Renal pelvis (tissue), 4 donors: ENCODE data around the gene USH2A. TPM values are rescaled to one million over a fixed set of nuclear protein-coding genes. Genes with fewer than 3 reads are reported as not detected.

Experiments used
- DNase-seq: peaks from one replicate; pipeline ENCODE4 v3.0.0-alpha.2; 2013
- polyA plus RNA-seq, 3 donors: library from polyadenylated mRNA; unstranded; fragments of 120-200 nt; gene quantifications; one replicate each; pipeline ENCODE4 v1.2.1, GENCODE V29; 2013; ENCODE audit not compliant: insufficient read length in 3 of 3

Gene USH2A
- polyA plus RNA-seq, 3 donors: 0.07 to 0.37 (median 0.31) TPM

DNA sequence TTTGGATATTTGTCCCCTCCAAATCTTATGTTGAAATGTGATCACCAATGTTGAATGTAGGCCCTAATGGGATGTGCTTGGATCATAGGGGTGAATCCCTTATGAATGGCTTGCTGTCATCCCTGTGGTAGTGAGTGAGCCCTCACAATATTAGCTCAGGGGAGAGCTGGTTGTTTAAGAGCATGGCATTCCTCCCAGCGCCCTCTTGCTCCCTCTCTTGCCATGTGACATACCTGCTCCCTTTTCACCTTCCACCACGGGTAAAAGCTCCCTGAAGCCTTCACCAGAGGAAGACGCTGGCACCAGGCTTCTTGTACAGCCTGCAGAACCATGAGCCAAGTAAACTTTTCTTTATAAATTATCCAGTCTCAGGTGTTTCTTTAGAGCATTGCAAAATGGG is 550.6 kb downstream of the USH2A start:
- DNase-seq: no peak

DNA sequence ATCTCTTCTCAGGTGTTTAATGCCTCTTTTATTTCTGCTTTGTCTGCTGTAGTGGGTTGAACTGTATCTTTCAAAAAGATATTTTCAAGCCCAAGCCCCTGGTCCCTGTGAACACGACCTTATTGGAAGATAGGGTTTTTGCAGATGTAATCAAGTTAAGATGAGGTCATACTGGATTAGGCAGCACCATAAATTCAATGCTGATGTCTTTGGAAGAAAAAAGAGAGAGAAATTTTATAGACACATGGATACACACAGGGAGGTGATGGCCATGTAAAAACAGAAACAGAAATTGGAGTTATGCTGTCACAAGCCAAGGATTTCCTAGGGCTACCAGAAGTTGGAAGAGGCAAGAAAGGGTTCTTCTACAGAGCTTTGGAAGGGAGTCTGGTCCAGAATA is 554.7 kb downstream of the USH2A start:
- DNase-seq: no peak

DNA sequence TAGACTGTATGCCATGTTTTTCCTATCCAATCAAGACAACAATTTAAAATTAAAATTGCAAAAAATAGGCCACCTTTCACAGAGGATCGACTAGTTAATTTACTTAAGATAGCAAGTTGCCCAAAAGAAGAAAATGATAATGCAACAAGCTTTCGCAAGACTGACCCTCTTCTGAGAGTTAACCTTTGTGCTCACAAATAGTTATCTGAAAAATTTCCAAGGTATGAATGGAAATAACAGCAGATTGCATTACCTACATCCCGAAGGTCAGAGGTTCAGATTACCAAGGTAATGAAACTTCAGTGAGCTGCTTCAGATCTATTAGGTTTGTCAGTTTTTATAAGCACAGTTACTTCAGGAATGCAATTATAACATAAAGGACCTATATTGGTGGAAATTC is 558.2 kb downstream of the USH2A start:
- no peak for DNase-seq

DNA sequence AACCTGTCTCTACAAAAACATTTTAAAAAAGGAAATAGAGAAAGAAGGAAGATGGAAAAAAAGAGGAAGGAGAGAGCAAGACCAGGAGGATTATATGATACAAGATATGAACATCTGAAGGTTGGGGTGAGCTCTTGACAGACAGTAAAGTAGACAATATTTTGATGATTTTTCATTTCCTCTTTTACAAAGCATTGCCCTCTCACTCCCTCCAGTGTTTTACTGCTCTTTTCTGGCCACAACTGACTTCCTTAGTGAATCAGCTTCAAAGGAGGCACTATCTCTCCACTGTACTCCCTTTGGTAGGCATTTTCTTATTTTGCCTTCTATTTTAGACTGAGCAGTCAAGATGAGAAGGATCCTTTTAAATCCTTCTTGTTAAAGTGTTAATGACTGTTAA is 559.5 kb downstream of the USH2A start:
- no peak for DNase-seq

DNA sequence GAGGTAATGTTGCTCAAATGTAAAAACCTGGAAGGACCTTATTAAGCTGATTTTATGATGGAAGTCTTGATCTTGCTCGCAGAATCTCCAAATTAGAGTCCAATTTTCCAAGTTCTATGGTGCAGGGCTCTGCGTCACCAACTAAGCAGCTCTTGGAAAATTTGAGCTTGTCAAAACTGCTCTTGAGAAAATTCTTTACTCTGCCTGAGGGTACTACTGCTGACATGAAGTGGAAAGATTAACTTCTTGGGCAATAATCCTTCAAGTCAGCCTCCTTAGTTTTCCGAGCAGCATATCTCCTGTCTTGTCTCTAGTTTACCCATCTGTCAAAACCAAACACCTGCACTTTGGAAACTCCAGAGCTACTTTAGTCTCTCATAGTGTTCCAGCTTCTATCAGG is 562.4 kb downstream of the USH2A start:
- no peak for DNase-seq

DNA sequence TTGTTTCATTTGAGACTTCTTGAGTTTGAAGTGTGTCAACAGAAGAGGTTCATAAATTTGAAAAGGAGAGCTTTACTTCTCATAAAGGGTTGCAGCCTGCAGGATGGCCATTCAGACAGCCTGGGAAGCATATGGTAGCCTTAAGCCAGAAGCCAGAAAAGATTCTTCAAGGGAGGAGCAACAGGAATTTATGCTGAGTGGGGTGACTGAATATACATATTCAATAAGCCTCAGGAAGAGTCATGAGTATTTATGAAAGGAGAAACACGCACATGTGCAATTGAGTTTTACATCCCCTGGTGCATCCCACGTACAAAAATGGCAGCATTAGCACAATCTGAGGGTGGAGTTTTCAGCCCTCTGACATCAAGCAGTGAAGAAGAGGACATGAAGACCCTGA is 565.9 kb downstream of the USH2A start:
- DNase-seq: no peak

DNA sequence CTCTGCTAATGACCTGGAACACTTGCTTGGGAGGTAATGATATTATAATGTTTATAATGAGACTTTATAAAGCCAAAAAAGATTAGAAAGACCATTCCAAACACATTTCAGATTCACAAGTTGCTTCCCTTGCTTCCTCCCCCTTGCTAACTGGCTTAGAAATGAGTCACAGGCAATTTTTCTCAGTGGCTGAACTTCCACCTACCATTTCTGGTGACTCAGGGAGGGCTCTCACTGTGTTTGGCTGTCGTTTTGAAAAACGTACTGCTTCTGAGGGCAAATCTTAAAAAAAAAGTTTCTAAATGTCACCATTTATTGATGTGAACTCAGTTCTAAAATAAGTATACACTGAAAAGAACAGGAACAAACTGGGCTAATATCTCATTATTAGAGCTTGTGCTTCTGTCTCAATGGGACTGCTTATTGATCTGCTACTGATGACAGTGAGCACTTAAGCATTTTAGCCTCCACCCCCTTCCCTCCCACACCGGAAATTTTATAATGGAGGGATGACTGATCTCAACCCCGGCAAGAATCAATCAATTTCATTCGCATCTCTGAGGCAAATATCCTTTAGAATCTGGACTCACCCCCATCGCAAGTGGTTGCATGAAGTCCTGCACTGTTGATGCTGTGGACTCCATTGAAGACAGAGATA is 577.9 kb downstream of the USH2A start:
- DNase-seq: no peak

DNA sequence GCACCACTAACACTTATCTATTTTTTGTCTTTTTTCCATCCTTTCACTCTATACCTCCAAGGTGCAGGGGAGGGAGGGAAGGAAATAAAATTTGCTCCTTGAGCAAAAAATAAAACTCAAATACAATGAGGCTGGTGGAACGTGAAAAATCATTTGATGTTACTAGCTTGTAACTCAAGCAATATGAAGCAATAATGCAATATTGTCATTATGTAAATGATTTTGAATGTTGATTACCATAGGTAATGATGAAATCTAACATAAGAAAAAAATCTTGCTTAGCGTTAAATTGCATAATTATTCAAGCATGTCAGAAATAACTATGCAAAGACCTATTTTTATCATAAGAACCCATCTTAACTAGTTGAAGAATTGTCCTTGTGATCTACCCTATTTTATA is 578.5 kb downstream of the USH2A start:
- DNase-seq: no peak

DNA sequence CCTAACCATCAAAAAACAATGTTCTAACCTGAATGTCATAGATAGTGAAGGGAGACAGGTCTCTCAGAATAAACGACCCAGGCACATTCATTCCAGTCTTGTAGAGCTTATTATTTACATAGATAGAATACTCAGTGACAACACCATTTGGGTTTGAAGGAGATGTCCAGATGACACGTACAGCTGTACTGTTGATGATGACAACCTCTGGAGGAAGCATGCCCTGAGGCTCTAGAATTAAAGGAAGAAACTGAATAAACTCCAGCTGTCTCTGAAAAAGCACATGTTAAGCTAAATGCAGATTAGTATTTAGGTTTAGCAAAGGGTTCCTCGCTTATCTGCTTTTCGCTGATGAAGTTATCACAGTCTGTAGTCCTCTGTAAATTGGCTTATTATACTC is 579.0 kb downstream of the USH2A start:
- no peak for DNase-seq

DNA sequence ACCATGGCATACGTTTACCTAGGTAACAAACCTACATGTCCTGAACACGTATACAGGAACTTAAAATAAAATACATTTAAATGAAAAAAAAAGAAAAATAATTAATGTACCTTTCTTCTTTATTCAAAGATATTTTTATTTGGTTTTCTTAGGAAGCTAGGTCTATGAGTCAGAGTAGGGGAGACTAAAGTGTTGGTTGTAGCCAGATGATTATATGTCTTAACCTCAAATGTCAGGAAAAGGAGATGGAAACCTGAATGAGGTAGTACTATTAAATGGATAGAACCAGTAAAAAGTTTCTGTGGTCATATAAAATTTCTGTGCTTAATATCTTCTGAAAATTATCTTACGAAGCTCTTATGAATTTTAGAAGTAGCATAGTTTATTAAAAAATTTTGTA is 580.3 kb downstream of the USH2A start:
- DNase-seq: no peak

DNA sequence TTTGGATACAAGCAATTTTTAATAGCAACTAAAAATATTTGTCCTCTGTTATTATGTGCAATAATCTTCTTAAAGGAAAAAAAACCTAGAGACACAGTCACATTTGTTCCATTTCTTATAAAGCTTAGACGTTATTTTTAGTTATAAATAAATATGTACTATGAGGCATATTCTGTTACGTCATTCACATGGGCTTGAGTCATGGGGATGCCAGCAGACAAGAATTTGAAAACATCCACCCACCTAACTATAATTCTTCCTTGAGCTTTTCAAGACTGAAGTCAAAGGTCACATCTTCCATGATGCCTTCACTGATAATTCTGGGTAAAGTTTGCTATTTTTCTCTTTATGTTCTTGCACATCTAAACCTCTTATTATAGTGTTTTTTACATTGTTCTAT is 587.3 kb downstream of the USH2A start:
- no peak for DNase-seq

DNA sequence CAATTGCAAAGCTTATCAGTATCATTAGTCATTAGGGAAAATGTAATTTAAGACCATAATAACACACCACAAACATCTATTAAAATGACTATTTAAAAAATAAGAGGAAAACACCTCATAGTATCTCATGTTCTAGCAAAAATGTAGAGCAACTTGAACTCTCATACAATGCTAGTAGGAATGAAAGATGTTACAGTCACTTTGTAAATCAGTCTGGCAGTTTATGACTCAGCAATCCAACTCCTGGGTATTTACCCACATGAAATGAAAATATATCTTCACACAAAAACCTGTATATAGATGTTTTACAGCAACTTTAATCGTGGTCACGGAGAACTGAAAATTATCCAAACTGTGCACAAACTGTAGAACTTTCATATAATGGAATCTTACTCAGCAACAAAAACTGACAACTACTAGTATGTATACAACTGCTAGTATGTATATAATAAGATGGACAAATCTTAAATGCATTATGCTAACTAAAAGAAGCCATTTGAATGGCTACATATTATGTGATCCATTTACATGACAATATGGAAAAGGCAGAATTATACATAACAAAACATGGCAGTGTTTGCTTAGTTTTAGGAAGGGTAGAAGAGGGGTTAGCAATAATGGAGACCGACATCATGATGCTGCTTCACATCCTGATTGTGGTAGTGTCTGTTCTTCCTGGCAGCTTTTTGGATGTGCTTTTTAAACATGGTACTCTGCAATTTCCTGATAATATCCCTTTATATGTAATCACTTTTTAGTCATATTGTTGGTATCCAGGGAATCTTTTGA is 589.1 kb downstream of the USH2A start:
- DNase-seq: no peak

DNA sequence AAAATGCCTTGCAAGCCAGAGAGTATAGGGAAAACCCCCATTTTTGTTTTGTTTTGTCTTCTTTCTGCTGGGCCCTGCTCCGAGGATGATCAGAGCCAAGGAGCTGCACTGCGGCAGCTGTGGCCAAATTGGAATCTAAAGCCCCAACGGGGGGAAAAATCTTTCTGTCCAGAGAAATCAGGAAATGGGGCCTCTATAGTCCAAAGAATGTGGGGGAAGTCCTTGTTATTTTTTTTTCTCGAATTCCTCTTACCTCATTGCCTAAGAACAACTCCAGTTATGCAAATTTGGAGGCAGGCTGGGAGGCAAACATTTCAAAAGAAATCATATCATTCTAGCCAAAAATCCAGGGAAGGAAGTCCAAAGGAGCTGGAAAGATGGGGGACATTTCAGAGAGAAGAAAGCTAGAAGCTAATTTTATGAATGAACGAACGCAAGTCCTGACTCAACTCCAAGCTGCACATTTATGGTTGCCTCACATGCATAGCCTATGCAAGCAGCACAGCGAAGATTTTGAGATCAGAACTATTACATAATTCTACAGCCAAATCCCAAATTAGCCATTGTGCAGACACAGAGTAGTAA is 592.9 kb downstream of the USH2A start:
- DNase-seq: no peak

DNA sequence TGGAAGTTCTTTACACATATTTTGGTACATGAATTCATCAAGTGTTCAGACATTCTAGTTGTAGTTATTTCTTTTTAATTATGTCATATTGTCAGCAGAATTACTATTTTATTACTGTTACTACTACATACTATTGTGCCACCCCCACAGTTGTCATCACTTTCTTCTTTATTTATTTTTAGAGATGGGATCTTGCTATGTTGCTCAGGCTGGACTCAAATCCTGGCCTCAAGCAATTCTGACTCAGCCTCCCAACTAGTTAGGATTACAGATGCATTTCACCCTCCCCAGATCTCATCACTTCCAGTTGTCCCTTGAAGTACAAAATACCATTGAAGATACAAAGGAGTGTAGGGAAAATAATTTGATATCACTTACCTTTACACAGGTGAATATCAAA is 598.2 kb downstream of the USH2A start:
- no peak for DNase-seq

DNA sequence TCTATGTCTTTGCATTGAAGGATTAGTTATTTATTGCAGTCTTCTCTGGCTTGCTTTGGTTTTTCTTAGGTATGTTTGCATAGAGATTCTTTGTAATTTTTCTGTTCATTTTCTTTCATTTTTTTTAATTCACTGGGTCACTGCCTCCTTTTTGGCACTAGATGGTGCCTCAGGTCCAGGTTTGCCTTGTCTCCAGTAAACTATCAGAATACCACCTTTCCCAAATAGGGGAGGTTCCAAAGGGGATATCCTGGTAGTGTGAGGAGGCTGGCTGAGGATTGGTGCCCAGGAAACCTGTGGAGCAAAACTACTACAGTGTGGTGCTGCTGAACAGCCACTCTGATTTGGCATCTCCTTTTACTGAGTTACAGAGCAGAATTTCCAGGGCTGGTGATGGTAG is 599.0 kb downstream of the USH2A start:
- no peak for DNase-seq

DNA sequence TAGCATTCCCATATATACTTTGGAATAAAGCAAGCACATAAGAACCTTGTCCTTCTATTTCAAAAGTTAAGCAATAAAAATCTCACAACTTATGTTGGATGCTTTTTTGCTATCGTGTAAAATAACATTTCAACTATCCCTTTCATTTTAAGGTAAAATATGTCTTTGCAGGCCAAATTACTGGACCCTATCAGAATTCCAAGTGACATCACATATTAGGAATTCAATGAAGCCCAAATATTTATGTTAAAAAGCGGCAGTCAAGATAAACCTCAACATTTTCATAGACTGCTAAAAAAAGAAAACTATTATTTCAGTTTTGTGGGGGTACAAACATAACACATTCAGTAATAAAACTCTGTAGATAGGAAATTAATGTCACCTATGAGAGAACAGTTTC is 604.1 kb downstream of the USH2A start:
- DNase-seq: no peak

DNA sequence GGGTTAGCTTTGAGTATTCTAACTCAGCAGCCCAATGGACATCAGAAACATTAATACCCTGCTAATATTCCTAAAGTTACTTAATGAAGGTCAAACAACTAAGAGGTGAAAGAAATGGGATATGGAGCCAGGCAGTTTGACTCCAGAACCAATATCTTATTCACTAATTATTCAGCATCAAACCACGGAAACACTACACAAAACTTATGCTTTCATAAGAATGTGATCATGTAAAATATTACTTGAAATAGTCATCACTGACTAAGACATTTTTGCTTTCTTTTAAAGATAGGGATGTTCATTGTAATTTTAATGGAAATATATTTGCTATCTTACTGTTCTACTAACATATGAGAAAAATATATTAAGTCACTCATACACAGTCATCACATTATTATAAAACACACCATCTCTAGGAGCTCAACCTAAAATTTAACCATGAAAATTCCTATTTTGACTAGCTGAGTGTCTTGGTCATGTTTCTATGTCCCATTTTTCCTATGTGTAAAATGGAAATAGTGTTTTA is 615.3 kb downstream of the USH2A start:
- no peak for DNase-seq

DNA sequence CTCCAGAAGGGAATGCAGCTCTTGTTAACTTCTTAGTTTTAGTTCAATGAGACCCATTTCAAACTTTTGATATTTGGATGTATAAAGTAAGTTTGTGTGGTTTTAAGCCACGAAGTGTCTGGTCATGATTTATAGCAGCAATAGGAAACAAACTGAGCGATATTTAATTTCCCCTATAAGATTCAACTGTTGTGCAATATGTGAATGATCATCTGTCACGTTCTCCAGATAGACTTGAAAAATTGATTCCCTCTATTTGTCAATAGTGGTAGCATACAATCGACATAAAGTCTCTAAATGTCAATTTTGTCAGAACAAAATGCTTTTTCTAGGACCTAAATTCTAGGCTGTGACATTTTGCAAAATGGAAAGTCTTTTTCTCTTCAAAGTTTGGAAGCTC is 616.0 kb downstream of the USH2A start:
- DNase-seq: no peak

DNA sequence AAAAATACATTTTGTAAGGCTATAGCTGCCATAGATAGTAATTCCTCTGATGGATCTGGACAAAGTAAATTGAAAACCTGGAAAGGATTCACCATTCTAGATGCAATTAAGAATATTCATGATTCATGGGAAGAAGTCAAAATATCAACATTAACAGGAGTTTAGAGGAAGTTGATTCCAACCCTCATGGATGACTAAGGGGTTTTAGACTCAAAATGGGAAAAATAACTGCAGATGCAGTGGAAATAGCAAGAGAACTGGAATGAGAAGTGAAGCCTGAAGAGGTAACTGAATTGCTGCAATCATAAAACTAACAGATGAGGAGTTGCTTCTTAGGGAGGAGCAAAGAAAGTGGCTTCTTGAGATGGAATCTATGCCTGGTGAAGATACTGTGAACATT is 625.4 kb downstream of the USH2A start:
- no peak for DNase-seq

DNA sequence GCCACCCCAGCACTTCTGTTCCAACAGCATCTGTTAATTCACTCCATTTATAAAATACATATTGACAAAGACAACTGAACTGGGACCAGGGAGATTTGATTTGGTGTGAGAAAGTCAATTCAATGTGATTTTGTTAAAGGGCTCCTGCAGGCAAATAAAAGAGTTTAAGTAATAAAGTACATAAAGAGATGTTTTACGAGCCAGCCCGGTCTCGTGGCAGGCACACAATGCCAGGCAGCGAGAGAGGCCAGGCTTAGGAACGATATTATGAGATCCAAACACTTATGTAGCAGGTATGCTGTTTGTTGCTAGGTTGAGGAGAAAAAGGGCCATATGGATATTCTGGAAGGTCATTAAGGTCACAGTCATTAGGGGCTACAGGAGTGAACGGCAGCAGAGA is 629.1 kb downstream of the USH2A start:
- DNase-seq: no peak

DNA sequence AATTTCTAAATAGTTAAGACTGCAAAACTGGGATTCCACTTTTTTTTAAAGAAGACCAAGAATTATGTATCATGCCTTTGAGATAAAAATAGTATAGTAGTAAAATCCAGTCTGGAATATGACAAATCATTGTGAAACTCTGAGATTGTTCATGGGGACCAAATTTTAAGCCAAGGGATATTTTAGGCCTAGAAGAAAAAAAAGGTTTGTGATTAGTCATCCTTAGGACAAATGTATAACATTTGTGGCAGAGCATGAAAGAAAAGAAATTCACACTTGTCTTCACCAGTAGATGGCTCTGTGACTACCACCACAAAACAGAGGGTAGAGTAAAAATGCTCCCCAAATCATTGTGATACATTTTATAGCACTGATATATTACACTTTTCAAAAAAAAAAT is 630.1 kb downstream of the USH2A start:
- no peak for DNase-seq

DNA sequence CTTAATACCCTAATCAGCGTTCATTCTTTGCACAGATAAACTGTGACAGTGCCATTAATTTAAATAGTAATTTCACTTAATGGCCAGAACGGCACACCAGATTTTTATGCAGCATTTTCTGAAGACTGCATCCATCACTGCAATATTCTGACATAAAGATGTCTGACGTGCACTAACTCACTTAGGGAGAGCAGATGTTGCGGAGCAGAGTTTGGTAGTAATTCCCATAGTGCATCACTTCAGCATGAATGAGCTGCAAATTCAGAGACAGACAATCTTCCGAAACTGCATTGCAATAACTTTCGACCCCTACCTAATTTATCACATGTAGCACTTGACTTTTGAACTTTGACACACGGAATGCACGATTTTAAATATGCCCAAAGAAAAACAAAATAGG is 630.8 kb downstream of the USH2A start:
- DNase-seq: no peak

DNA sequence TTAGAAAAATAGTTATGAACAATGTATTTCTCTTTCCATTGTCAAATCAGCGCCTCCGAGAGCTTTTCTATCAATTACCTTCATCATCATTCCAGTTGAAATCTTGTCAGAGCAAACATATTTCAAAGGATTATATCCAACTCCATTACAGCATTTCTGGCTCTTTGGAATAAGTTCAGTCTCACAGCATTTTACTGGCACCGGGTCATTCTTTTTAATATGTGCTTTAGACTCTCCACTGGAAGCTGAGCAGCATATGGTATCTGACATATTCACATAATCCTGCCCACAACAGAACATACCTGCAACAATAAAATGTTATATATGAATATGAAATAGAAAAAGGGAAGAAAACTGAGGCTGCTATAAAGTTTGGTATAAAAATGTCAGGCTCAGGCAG is 633.3 kb downstream of the USH2A start:
- DNase-seq: no peak
